PFSK-1 (cell line): ENCODE results near the gene PSMB9.

Experiments
- POLR2AphosphoS5 ChIP-seq: IDR thresholded peaks from 2 replicates; pipeline ENCODE4 v1.6.1; 2012; ENCODE audit warnings: low read depth, mild to moderate bottlenecking, control low read depth, low read length, moderate library complexity
- REST ChIP-seq, 2 experiments: IDR thresholded peaks; 2 replicates each; pipeline versions ENCODE4 v1.6.1 to v1.8.0; 2011 to 2012; ENCODE audit warnings: low read depth in 2 of 2, low read length in 2 of 2, control low read depth in 1 of 2, inconsistent platforms in 1 of 2, mild to moderate bottlenecking in 1 of 2, moderate library complexity in 1 of 2; ENCODE audit not compliant: insufficient read depth in 1 of 2
- SIN3A ChIP-seq: IDR thresholded peaks from 2 replicates; pipeline ENCODE4 v1.6.1; 2012; ENCODE audit warnings: mild to moderate bottlenecking, low read length, moderate library complexity, borderline replicate concordance; ENCODE audit not compliant: insufficient read depth
- TAF1 ChIP-seq: IDR thresholded peaks from 2 replicates; pipeline ENCODE4 v1.6.1; 2012; ENCODE audit warnings: low read length, control low read depth, borderline replicate concordance; ENCODE audit not compliant: insufficient read depth

- no peak for TF ChIP-seq POLR2AphosphoS5
- no peak for TF ChIP-seq TAF1
- TF ChIP-seq REST (IDR thresholded peaks at IDR 0.05; ENCODE audit: insufficient read depth in 1 of 2, low read depth in 2 of 2, low read length in 2 of 2), result no peak
- TF ChIP-seq SIN3A, result no peak
Observed at GRCh38 chr6:32847795-32848194, 6.2 kb upstream of the PSMB9 start.
